VCaP (cell line): Measurements from ENCODE around the gene SCAPER.

Experiments used
- H3K27ac ChIP-seq: fragments of 450-650 bp; 2 replicates; pipeline ENCODE4 v1.5.1; 2017
- CTCF ChIP-seq: fragments of 450-650 bp; conservative IDR thresholded peaks from 2 replicates; pipeline ENCODE4 v1.5.1; 2017; ENCODE audit warnings: mild to moderate bottlenecking, moderate library complexity

SCAPER gene

GRCh38 chr15:76429661-76430060 lies 475.5 kb downstream of the SCAPER start:
- TF ChIP-seq CTCF, result no peak
- H3K27ac ChIP-seq, result no peak overlapping the region

- H3K27ac ChIP-seq, result no peak overlapping the region
- no peak for TF ChIP-seq CTCF
These were observed 478.2 kb downstream of the SCAPER start for GRCh38 chr15:76426941-76427340.

GRCh38 chr15:76418352-76419140 lies 486.6 kb downstream of the SCAPER start:
- H3K27ac ChIP-seq, result no peak overlapping the region
- no peak for TF ChIP-seq CTCF

GRCh38 chr15:76401285-76401684 lies 503.9 kb downstream of the SCAPER start:
- TF ChIP-seq CTCF, result no peak
- H3K27ac ChIP-seq, result no peak overlapping the region

GRCh38 chr15:76398317-76399104 lies 506.6 kb downstream of the SCAPER start:
- no peak for TF ChIP-seq CTCF

GRCh38 chr15:76393614-76394013 lies 511.5 kb downstream of the SCAPER start:
- TF ChIP-seq CTCF, result no peak
- H3K27ac ChIP-seq, result no peak overlapping the region

More at GRCh38 chr15:76398317-76399104, 506.6 kb downstream of the SCAPER start:
- H3K27ac ChIP-seq, result no peak overlapping the region

GRCh38 chr15:76391847-76392246 lies 513.3 kb downstream of the SCAPER start:
- no peak for TF ChIP-seq CTCF
- no peak overlapping the region for H3K27ac ChIP-seq
